Left colon (tissue), 2 donors: ENCODE results near the gene COLEC11. TPM values are rescaled to one million over a fixed set of nuclear protein-coding genes. Genes with fewer than 3 reads are reported as not detected.

Experiments used
- ATAC-seq: fragments of 200-7000 bp; cut with Tn5 transposase; one replicate; pipeline ENCODE4 v1.9.1; 2020; ENCODE audit warnings: mild to moderate bottlenecking, moderate library complexity
- DNase-seq, 2 donors: peaks; one replicate each; pipeline ENCODE4 v3.0.0-alpha.2; 2020
- intact Hi-C, 2 donors: fragments of 100-400 bp; cut with DNase I in 1 of 2; cut with micrococcal nuclease in 1 of 2; formaldehyde crosslinking; loops; one replicate each; pipeline versions ENCODE4 v1.11.2 to v1.14.0; 2022; cut with DNase I, micrococcal nuclease
- total RNA-seq, 2 donors: library from RNA; stranded (reverse); fragmentation: NEBNext Ultra II Directional; extraction: Animal tissue kit (Norgen Biotek cat#: 25700); gene quantifications; one replicate each; pipeline ENCODE4 v1.2.1, GENCODE V29; 2021
- donor health status: DM: no; HTN: no; CAD: no.
- donor health status: DM: yes; HTN: yes; CAD: no.

Gene COLEC11
- total RNA-seq, 2 donors from 2014 or later: 0.85 to 1.2 TPM

DNA sequence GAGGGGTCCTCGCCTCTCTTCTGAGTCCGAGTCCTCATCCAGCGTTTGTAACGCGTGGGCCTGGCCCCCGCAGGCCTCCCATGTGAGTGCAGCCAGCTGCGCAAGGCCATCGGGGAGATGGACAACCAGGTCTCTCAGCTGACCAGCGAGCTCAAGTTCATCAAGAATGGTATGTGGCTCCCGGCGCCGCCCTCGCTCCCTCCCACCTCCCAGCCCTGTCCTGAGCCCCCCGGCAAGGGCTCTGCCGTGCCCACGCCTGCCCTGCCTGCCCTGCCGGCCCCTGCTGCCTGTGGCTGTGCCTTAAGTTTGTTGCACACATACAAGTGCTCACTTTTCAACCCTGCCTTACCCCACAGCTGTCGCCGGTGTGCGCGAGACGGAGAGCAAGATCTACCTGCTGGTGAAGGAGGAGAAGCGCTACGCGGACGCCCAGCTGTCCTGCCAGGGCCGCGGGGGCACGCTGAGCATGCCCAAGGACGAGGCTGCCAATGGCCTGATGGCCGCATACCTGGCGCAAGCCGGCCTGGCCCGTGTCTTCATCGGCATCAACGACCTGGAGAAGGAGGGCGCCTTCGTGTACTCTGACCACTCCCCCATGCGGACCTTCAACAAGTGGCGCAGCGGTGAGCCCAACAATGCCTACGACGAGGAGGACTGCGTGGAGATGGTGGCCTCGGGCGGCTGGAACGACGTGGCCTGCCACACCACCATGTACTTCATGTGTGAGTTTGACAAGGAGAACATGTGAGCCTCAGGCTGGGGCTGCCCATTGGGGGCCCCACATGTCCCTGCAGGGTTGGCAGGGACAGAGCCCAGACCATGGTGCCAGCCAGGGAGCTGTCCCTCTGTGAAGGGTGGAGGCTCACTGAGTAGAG is 48.7 kb downstream of the COLEC11 start:
- DNase-seq: no peak
- ATAC-seq: no peak
- intact Hi-C loops: no loop called here

DNA sequence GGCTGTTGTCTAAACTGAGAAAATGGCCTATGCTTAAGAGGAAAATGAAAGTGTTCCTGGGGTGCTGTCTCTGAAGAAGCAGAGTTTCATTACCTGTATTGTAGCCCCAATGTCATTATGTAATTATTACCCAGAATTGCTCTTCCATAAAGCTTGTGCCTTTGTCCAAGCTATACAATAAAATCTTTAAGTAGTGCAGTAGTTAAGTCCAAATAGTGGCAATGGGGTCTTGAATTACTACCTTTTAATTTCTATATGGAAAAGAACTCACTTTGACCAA is 49.3 kb downstream of the COLEC11 start:
- DNase-seq (no peak), ATAC-seq (no peak)
- intact Hi-C loops: no loop called here

DNA sequence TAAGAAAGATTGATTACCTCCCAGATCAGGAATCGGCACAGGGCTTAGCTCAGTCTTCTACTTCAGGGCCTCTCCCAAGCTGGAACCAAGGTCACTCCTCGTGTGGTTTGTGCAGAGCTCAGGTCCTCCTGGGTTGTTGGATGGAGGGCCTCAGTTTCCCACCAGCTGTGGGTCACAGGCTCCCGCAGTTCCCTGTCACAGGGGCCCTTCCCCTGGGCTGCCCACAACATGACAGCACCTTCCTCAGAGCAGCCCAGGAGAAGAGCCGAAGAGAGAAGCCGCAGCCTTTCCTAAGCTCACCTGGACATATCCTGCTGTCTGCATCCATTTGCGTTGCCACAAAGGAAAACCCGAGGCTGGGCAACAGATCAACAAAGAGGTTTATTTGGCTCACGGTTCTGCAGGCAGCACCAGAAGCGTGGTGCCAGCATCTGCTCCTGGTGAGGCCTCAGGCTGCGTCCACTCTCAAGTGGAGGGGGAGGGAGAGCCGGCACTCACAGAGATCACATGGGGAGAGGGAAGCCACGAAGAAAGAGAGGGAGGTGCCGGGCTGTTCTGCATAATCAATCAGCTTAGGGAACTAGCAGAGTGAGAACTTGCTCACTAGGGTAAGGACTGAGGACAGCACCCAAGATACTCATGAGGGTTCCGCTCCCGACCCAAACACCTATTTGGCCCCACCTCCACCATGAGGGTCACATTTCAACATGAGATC is 50.1 kb downstream of the COLEC11 start:
- intact Hi-C loops: no loop called here
- DNase-seq: no peak

DNA sequence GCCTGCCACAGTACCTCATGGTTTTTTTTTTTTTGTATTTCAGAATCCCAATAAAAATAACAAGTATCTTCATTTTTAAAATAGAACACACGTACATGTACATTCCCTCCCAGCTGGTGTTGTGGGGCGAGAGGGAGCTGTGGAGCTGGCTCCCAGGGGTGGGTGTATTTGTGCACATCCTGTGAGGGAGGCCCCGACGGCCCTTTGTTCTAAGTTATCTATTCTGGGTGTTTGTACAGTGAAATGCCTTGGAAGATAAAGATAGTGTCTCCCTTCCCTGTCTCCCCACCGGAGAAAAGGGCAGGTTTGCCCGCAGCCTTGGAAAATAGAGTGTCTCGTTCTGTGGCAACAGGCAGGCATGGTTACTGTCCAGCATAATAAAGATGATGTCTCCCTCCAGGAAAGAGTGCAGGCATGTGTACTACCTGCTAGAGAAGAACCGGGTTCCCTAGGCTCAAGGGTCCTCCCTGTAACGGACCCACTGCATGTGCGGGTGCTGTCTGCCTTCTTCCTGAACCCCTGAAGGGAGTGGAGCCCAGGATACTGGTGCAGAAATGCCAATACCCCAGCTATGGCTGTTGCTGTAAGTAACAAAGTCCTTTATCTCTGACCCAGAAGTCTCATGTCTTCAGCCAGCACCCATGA is 51.0 kb downstream of the COLEC11 start:
- DNase-seq (no peak), ATAC-seq (no peak)
- intact Hi-C loops: no loop called here

More for the DNA sequence above, 50.1 kb downstream of the COLEC11 start:
- ATAC-seq: no peak

GRCh38 chr2:3646446-3646845 is 51.5 kb downstream of the COLEC11 start:
- DNase-seq (no peak), ATAC-seq (no peak)
- intact Hi-C loops: no loop called here

- intact Hi-C loops: no loop called here
- ATAC-seq (no peak), DNase-seq (no peak)
Measured at GRCh38 chr2:3647246-3647645, 52.3 kb downstream of the COLEC11 start.

GRCh38 chr2:3647831-3648651 is 53.1 kb downstream of the COLEC11 start:
- DNase-seq (no peak), ATAC-seq (no peak)
- intact Hi-C loops: no loop called here

- DNase-seq (no peak), ATAC-seq (no peak)
- intact Hi-C loops: no loop called here
Measured at GRCh38 chr2:3648652-3649177, 53.8 kb downstream of the COLEC11 start.

- no peak for DNase-seq
- intact Hi-C loops: no loop called here
- ATAC-seq: no peak
Measured at GRCh38 chr2:3649581-3649980, 54.7 kb downstream of the COLEC11 start.

DNA sequence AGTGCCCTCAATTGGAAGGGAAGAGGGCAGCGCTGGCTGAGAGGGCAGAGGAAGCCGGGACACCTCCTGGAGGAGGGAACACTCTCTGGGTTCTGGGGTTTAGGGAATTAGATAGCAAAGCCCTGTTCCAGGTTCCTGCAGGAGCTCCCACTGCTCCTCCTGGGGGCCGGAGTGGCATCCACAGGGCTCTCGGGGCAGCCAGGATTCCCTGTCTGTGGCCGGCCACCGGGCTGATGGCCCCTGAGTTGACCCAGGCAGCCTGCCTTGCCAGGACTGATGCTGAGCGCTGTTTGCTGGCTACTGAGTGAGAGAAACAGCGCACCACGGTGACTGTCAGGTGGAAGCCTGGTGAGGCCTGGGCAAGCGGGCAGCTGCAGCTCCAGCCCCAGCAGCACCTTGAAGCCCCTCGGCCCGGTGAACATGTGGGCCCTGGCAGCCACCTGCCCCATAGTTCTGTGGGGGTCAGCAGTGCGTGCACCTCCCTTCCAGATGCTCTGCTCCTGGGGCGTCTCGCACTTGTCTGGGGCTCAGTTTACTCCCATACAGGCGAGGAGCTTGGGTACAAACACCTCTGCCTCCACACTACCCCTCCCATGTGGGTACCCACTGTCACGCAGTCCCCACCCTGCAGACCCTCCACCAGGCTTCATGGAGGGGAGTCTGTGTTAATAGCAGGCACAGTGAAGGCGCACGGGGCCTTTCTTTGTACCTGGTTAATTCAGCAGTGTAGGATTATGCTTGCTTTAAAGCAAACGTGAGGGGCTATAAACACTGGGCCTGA is 55.4 kb downstream of the COLEC11 start:
- intact Hi-C loops: no loop called here
- DNase-seq (no peak), ATAC-seq (no peak)

DNA sequence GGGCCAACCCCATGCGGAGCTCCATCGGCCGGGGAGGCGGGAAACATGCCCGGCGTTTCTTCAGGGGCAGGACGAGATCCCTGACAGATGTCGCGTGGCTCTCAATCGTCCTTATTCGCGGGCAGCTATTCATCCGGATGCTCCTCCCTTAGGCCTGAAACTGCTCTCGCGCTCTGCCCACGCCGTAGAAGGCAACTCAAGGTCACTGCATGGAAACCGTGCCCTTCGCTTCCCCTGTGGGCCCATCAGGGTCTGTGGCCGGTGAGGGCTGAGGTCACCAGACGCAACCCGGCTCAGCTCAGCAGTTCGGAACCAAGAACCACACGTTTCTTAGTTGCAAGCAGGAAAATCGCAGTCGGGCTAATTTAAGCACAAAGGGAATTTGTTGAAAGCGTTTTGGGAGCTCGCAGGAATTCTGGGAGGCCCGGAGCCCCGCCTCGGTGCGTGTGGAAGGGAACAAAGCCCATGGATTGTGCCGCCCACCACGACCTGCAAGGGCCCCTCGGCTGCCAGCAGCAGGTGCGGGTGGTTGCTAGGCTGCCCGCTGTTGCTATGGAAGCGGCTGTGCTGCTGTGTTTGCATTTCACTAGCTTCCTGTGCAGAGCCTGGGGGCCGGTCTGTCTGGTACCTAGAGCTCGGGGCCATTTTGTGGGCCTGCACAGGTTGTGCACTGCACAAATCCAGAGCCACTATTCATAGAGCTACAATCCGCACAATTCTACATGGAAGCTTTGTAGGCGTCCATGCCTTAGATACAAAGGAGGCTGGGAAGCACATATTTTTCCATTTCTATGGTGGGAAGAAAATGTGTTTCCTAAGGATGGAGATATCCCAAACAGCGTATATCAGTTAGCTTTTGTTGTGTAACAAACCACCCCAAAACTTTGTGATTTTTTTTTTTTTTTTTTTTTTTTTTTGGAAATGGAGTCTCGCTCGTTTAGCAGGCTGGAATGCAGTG is 57.1 kb downstream of the COLEC11 start:
- intact Hi-C loops: no loop called here
- ATAC-seq (peak; percentile 68), DNase-seq (peak in 1 of 2 donors; percentile 70)

GRCh38 chr2:3652896-3653625 is 58.1 kb downstream of the COLEC11 start:
- ATAC-seq (no peak), DNase-seq (no peak)
- intact Hi-C loops: no loop called here

DNA sequence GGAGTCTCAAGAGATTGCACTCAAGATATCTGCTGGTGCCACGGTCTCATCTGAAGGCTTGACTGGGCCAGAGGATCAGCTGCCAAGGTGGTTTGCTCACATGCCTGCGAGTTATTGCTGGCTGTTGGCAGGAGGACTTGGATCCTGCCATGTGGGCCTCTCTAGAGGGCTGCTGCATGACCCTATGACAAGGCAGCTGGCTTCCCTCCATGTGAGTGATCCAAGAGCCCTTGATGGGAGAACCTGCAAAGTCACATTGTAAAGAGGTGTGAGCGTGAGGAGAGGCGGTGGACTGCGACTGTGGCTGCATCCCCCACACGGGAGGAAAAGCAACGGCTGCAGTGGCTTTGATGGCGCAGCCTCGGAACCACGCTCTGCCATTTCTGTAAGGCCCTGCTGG is 59.1 kb downstream of the COLEC11 start:
- intact Hi-C loops: no loop called here
- DNase-seq: no peak

DNA sequence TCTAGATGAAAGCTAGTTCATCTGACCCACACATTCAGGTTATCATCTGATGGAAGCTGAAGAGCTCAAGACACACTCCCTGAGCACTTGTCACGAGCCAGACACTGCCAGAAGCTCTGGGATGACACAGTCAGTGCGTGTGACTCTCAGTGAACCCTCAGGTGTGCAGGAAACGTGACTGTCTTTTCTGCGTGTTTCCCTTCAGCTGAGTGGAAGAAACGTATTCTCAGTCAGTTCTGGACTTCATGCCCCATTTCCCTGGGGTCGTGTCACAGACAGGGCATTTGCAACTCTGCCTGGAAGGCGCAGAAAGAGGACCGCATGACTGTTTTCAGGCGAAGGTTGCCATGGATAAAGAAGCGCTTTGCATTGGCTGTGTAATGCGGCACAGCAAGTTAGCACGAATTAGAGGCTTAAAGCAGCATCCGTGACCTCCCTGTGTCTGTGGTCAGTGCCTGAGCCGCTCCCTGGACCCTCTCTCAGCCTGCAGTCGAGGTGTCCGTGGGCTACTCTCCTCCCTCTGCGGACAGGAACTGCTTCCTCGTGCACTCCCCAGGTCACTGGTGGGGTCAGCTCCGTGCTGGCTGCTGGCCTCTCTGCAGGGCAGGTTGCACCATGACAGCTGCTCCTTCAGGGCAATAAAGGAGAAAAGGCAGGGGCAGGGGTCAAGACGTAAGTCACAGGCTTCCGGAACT is 59.8 kb downstream of the COLEC11 start:
- intact Hi-C loops: no loop called here
- ATAC-seq (no peak), DNase-seq (no peak)

More for the DNA sequence above, 59.1 kb downstream of the COLEC11 start:
- no peak for ATAC-seq

- ATAC-seq (no peak), DNase-seq (no peak)
- intact Hi-C loops: no loop called here
Measured at GRCh38 chr2:3655871-3656761, 61.2 kb downstream of the COLEC11 start.
